ENCODE measurements around the gene SLC40A1. TPM values are rescaled to one million over a fixed set of nuclear protein-coding genes. Genes with fewer than 3 reads are reported as not detected.

The SLC40A1 gene
- total and polyA plus RNA-seq, 2 donors (not counting 3 experiments of a cell fraction or from before 2014, with no cell fraction given) = 8.5 to 15.1 TPM

GRCh38 chr2:189614585-189614984 is 34.0 kb upstream of the SLC40A1 start:
- POLR2A ChIA-PET = no interaction called here
- Histone ChIP-seq H3K4me1 (ENCODE audit: control insufficient read depth, extremely low read depth, insufficient read depth, low read length) (peaks cover 17% of the 10 kb centered on the region), H3K4me3 (replicated peaks in 1 of 3; ENCODE audit: insufficient read depth in 1 of 3, low read depth in 1 of 3, low read length in 3 of 3) (no peak overlapping the region), H3K9me1 (replicated peaks; ENCODE audit: control insufficient read depth, extremely low read depth, insufficient read depth, low read length) (no peaks in the 10 kb centered on the region), H3K27ac (ENCODE audit: insufficient read depth, low read depth, low read length) (no peak overlapping the region), H3K9me3 (replicated peaks; ENCODE audit: control insufficient read depth, insufficient read depth, low read length) (no peaks in the 10 kb centered on the region), H3K79me2 (ENCODE audit: control insufficient read depth, insufficient read depth, low read length) (no peaks in the 10 kb centered on the region), H3K27me3 (ENCODE audit: control insufficient read depth in 2 of 2, insufficient read depth in 2 of 2, low read length in 2 of 2) (no peaks in the 10 kb centered on the region), H3K4me2 (ENCODE audit: insufficient read depth, low read length) (no peak overlapping the region), H4K20me1 (replicated peaks; ENCODE audit: control insufficient read depth, extremely low read depth, insufficient read depth, low read length) (no peaks in the 10 kb centered on the region), H3K9ac (replicated peaks; ENCODE audit: extremely low read depth, insufficient read depth, low read length) (no peak overlapping the region), H3K36me3 (ENCODE audit: control insufficient read depth in 2 of 2, extremely low read depth in 1 of 2, insufficient read depth in 2 of 2, low read length in 2 of 2) (no peaks in the 10 kb centered on the region), H2AFZ (ENCODE audit: low read depth, low read length) (no peak overlapping the region)
- DNase-seq (ENCODE audit: low read depth, low spot score) (no peak), FAIRE-seq (no peak)
- intact Hi-C loops (cut with micrococcal nuclease) = no loop called here
- CTCF ChIA-PET = interaction anchor here (1.2 kb wide), 1 partner anchor 28 kb away, joined by 3 read pairs; no protein-coding TSS in a partner anchor
- dilution Hi-C loops (cut with MboI; ENCODE audit: extremely low pct_ligation_motif_present, low sequenced_read_pairs) = no loop called here
- no TSS peak for BruUV-seq (replicated peaks)
- TF ChIP-seq FOS (IDR thresholded peaks at IDR 0.05; ENCODE audit: borderline replicate concordance, insufficient read depth, low read length) (no peak), POLR2A (IDR thresholded peaks at IDR 0.05; ENCODE audit: low read depth, low read length) (no peak), GATA2 (IDR thresholded peaks at IDR 0.05; ENCODE audit: insufficient read depth, insufficient read length, low read depth, low read length) (no peak), MYC (IDR thresholded peaks at IDR 0.05; ENCODE audit: low read depth, low read length) (no peak), POLR2AphosphoS5 (IDR thresholded peaks at IDR 0.05; ENCODE audit: insufficient read depth, low read depth, low read length) (no peak), JUN (IDR thresholded peaks at IDR 0.05; ENCODE audit: borderline replicate concordance, insufficient read depth, insufficient read length, low read depth) (no peak), MAX (IDR thresholded peaks at IDR 0.05; ENCODE audit: insufficient read depth, insufficient read length) (no peak), EZH2 (IDR thresholded peaks at IDR 0.05; ENCODE audit: borderline replicate concordance, low read depth, low read length, severe bottlenecking) (no peak)
- TF ChIP-seq, protein P1, sequence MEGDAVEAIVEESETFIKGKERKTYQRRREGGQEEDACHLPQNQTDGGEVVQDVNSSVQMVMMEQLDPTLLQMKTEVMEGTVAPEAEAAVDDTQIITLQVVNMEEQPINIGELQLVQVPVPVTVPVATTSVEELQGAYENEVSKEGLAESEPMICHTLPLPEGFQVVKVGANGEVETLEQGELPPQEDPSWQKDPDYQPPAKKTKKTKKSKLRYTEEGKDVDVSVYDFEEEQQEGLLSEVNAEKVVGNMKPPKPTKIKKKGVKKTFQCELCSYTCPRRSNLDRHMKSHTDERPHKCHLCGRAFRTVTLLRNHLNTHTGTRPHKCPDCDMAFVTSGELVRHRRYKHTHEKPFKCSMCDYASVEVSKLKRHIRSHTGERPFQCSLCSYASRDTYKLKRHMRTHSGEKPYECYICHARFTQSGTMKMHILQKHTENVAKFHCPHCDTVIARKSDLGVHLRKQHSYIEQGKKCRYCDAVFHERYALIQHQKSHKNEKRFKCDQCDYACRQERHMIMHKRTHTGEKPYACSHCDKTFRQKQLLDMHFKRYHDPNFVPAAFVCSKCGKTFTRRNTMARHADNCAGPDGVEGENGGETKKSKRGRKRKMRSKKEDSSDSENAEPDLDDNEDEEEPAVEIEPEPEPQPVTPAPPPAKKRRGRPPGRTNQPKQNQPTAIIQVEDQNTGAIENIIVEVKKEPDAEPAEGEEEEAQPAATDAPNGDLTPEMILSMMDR (IDR thresholded peaks at IDR 0.05; ENCODE audit: extremely low read depth in 1 of 2, insufficient read depth in 1 of 2, low read depth in 1 of 2, low read length in 2 of 2) = no peak
